Right lobe of liver (tissue), 4 donors: ENCODE results near the gene TRIAP1.

Experiments used
- CTCF ChIP-seq, 4 donors: fragments of 200-600 bp in 3 of 4; fragments of 450-650 bp in 1 of 4; IDR thresholded peaks; one replicate each; pipeline versions ENCODE4 v1.5.1 to v1.8.0; 2016 to 2022; ENCODE audit warnings: antibody characterized with exemption in 4 of 4, mild to moderate bottlenecking in 2 of 4
- POLR2A ChIP-seq: fragments of 450-650 bp; IDR thresholded peaks from one replicate; pipeline ENCODE4 v1.6.1; 2017; ENCODE audit warnings: antibody characterized with exemption, mild to moderate bottlenecking
- donor health status: DM: no; HTN: no; CAD: no.
- donor health status: DM: no; HTN: no; CAD: no.
- donor health status: DM: no; HTN: yes; CAD: no.

GRCh38 chr12:120404271-120404670 is 41.9 kb downstream of the TRIAP1 start:
- TF ChIP-seq CTCF (IDR thresholded peaks at IDR 0.05): no peak
- TF ChIP-seq POLR2A: no peak
